ENCODE data around the gene PDSS2.
"Not testable (repeated sequence)": the region's sequence is repeated elsewhere in the genome, so short reads cannot be mapped to it uniquely, and the experiment has no call there.

PDSS2 gene

GRCh38 chr6:107180099-107180498, 279.3 kb downstream of the PDSS2 start:
- H3K27ac ChIP-seq: no peak overlapping the region
- TF ChIP-seq CTCF (conservative IDR thresholded peaks at IDR 0.05): no peak

DNA sequence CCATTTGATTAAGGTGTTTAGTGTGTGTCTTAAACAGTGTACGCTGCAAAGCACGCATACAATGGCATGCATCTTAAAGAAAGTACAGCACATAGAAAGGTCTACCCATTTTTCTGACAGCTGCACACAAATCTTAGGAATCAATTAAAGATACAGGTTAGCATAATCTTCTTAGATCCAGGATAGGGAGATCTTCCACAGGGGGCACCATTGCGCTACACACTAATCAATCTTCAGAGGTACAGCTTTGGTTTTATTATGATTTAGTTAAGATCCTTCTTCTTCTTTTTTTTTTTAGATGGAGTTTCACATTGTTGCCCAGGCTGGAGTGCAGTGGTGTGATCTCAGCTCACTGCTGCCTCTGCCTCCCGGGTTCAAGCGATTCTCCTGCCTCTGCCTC, 280.4 kb downstream of the PDSS2 start:
- TF ChIP-seq CTCF (conservative IDR thresholded peaks at IDR 0.05): peak; percentile 65
- no peak overlapping the region for H3K27ac ChIP-seq

GRCh38 chr6:107173779-107174178, 285.6 kb downstream of the PDSS2 start:
- 0 out of 2 replicates have a peak overlapping the region, but pooled peaks have one; percentile 4 for H3K27ac ChIP-seq
- no peak for TF ChIP-seq CTCF (conservative IDR thresholded peaks at IDR 0.05)

DNA sequence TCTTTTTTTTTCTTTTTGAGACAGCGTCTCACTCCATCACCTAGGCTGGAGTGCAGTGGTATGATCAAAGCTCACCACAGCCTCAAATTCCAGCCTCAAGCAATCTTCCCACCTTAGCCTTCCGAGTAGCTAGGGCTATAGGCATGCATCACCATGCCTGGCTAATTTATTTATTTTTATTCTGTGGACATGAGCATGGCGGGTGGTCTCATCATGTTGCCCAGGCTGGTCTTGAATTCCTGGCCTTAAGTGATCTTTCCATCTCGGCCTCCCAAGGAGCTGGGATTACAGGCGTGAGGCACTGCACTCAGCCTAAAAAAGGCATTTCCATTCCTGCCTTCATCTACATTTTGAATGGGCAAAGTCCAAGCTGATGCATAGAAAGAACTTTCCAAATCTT, 287.9 kb downstream of the PDSS2 start:
- TF ChIP-seq CTCF (conservative IDR thresholded peaks at IDR 0.05): no peak
- no peak overlapping the region for H3K27ac ChIP-seq

- not testable (repeated sequence) for H3K27ac ChIP-seq
Measured at GRCh38 chr6:107164299-107164698, 295.1 kb downstream of the PDSS2 start.

GRCh38 chr6:107161521-107161920, 297.8 kb downstream of the PDSS2 start:
- no peak overlapping the region for H3K27ac ChIP-seq
- no peak for TF ChIP-seq CTCF (conservative IDR thresholded peaks at IDR 0.05)

DNA sequence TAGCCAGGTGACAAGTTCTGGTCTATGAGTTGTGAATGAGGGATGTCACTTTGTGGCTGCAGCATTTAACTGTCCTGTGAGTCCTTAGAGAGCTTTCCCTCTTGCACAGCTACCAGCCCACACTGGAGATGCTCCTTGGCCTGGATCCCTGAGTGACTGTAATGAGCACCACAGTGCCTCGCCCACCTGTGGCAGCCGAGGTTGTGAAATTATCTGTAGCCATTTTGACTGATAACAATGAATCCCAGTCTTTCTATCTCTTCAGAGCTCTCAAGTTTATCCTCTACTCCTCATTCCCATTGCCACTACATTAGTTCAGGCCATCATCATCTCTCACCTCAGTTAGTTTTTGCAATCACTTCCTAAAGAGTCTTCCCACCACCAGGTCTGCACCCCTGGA, 302.7 kb downstream of the PDSS2 start:
- no peak for TF ChIP-seq CTCF (conservative IDR thresholded peaks at IDR 0.05)
- peak overlapping the region; percentile 89; the same call in 1 of the 2 replicates for H3K27ac ChIP-seq

GRCh38 chr6:107154801-107155160, 304.6 kb downstream of the PDSS2 start:
- no peak for TF ChIP-seq CTCF (conservative IDR thresholded peaks at IDR 0.05)
- peak overlapping the region; percentile 89 for H3K27ac ChIP-seq

All from VCaP (cell line).